Measurements from ENCODE around the gene PHEX.

DNA sequence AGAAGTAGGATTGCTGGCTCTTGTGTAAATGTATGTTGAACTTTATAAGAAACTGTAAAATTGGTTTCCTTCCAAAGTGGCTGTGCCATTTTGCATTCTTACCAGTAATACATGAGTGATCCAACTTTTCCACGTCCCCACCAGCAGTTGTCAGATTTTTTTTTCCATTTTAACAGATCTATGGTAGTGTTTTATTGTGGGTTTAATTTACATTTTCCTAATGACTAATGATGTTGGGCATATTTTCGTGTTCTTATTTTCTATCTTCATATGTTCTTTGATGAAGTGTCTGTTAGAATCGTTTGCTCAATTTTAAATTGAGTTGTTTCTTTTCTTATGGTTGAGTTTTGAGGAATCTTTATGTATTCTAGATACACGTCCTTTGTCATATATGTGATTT lies 56.2 kb downstream of the PHEX start:
- no peak for TF ChIP-seq CTCF (IDR thresholded peaks at IDR 0.05)
- TF ChIP-seq ZFX (IDR thresholded peaks at IDR 0.05; ENCODE audit: borderline replicate concordance), result no peak
